Measurements from ENCODE around the gene PPP3R1. TPM values are rescaled to one million over a fixed set of nuclear protein-coding genes. Genes with fewer than 3 reads are reported as not detected.

The PPP3R1 gene
- total and polyA plus RNA-seq, 9 of the 15 experiments (the other 6 are each of a cell fraction or from before 2014, with no cell fraction given), result 3.7 to 70.0 (median 24.8) TPM

GRCh38 chr2:68284896-68285295 lies 32.6 kb upstream of the PPP3R1 start:
- no peaks in the 10 kb centered on the region for H3K36me3 ChIP-seq (ENCODE audit: control insufficient read depth, insufficient read depth, low read length)
- no peaks in the 10 kb centered on the region for H3K79me2 ChIP-seq (ENCODE audit: control insufficient read depth, insufficient read depth, low read length)
- no peak overlapping the region for H3K9ac ChIP-seq (ENCODE audit: insufficient read depth in 1 of 2, low read depth in 2 of 2, low read length in 2 of 2)
- no peaks in the 10 kb centered on the region for H3K9me3 ChIP-seq (replicated peaks; ENCODE audit: control insufficient read depth, insufficient read depth, low read depth, low read length)
- no peak for FAIRE-seq
- in situ Hi-C loops (cut with MboI), result no loop called here
- no peak overlapping the region for H2AFZ ChIP-seq (ENCODE audit: low read depth, low read length)
- no peaks in the 10 kb centered on the region for H3K9me1 ChIP-seq (ENCODE audit: control insufficient read depth, insufficient read depth, low read length)
- DNase-seq (ENCODE audit: extremely low read depth in 1 of 4, low spot score in 3 of 4), result no peak
- CTCF ChIA-PET (ENCODE audit: low intra/inter-chr PET ratio), result no interaction called here
- H3K4me3 ChIP-seq, result no peak overlapping the region
- 89% methylated on average over 1 of the region's 3 CpGs for WGBS (ENCODE audit: insufficient coverage, low coverage, missing lambda C conversion rate)
- no peak overlapping the region for H3K27ac ChIP-seq (ENCODE audit: extremely low read depth, low read depth, low read length)
- H4K20me1 ChIP-seq (replicated peaks; ENCODE audit: control insufficient read depth, insufficient read depth, low read length), result no peaks in the 10 kb centered on the region
- no peak for ATAC-seq
- no TSS peak for BruUV-seq (replicated peaks)
- intact Hi-C loops (cut with micrococcal nuclease), result loop anchor here (5.0 kb wide), 1 partner anchor 88 kb away; no protein-coding TSS in a partner anchor
- TF ChIP-seq ZNF766 (CRISPR knock-in tag; conservative IDR thresholded peaks at IDR 0.05) (no peak), KAT8 (IDR thresholded peaks at IDR 0.05; ENCODE audit: low read depth) (no peak), THAP12 (CRISPR knock-in tag; IDR thresholded peaks at IDR 0.05) (no peak), NCOA2 (IDR thresholded peaks at IDR 0.05; ENCODE audit: partially characterized antibody in 2 of 2) (no peak), RHOXF2B (CRISPR knock-in tag; conservative IDR thresholded peaks at IDR 0.05) (no peak)
- TF ChIP-seq, protein P1, sequence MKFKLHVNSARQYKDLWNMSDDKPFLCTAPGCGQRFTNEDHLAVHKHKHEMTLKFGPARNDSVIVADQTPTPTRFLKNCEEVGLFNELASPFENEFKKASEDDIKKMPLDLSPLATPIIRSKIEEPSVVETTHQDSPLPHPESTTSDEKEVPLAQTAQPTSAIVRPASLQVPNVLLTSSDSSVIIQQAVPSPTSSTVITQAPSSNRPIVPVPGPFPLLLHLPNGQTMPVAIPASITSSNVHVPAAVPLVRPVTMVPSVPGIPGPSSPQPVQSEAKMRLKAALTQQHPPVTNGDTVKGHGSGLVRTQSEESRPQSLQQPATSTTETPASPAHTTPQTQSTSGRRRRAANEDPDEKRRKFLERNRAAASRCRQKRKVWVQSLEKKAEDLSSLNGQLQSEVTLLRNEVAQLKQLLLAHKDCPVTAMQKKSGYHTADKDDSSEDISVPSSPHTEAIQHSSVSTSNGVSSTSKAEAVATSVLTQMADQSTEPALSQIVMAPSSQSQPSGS (CRISPR knock-in tag; IDR thresholded peaks at IDR 0.05), result no peak
- POLR2A ChIA-PET, result interaction anchor here (0.5 to 1.2 kb wide), 3 partner anchors 9 to 28 kb away, joined by 3 to 4 read pairs (median 4); no protein-coding TSS in a partner anchor
- H3K4me2 ChIP-seq (ENCODE audit: insufficient read depth, low read length), result no peak overlapping the region
- H3K27me3 ChIP-seq (ENCODE audit: control insufficient read depth in 2 of 2, insufficient read depth in 2 of 2, low read length in 2 of 2), result no peaks in the 10 kb centered on the region
- H3K4me1 ChIP-seq (replicated peaks in 1 of 2; ENCODE audit: control insufficient read depth in 2 of 2, insufficient read depth in 2 of 2, low read length in 2 of 2), result peaks cover 12 to 31% of the 10 kb centered on the region in 2 experiments; a peak in 4 of 5 replicates

Data from K562 (cell line).